MM.1S (cell line): ENCODE measurements around the gene MOXD1.
A peak's percentile ranks its signal among the peaks of the same experiment; 100 is the strongest.

Experiments
- DNase-seq: peaks from one replicate; pipeline ENCODE4 v3.0.0-alpha.2; 2015
- H2AFZ ChIP-seq: fragments of 300-600 bp; sonication (generic); 2 replicates; pipeline ENCODE4 v1.6.0; 2016; ENCODE audit warnings: antibody characterized with exemption, low read length
- H3F3A ChIP-seq: fragments of 300-600 bp; sonication (generic); 2 replicates; pipeline ENCODE4 v1.6.1; 2016; ENCODE audit warnings: mild to moderate bottlenecking, antibody characterized with exemption, low read length, moderate library complexity, mixed read lengths; ENCODE audit not compliant: insufficient read depth
- H3K27ac ChIP-seq: fragments of 300-600 bp; sonication (generic); 2 replicates; pipeline ENCODE4 v1.5.1; 2016; ENCODE audit warnings: mild to moderate bottlenecking, low read length
- H3K27me3 ChIP-seq: fragments of 300-600 bp; sonication (generic); replicated peaks from 2 replicates; pipeline ENCODE4 v1.6.0; 2016; ENCODE audit warnings: low read length; ENCODE audit not compliant: insufficient read depth
- H3K36me3 ChIP-seq: fragments of 300-600 bp; sonication (generic); replicated peaks from 2 replicates; pipeline ENCODE4 v1.6.1; 2016; ENCODE audit warnings: mild to moderate bottlenecking, low read length, mixed read lengths; ENCODE audit not compliant: insufficient read depth
- H3K4me1 ChIP-seq: fragments of 300-600 bp; sonication (generic); 2 replicates; pipeline ENCODE4 v1.6.1; 2016; ENCODE audit warnings: low read length, mixed read lengths
- H3K4me2 ChIP-seq: fragments of 300-600 bp; sonication (generic); 2 replicates; pipeline ENCODE4 v1.6.0; 2016; ENCODE audit warnings: low read depth, low read length
- H3K4me3 ChIP-seq: fragments of 300-600 bp; sonication (generic); 2 replicates; pipeline ENCODE4 v1.5.1; 2016; ENCODE audit warnings: low read length, mixed read lengths
- H3K79me2 ChIP-seq: fragments of 300-600 bp; sonication (generic); 2 replicates; pipeline ENCODE4 v1.6.1; 2016; ENCODE audit warnings: mixed run types, low read length, mixed read lengths
- H3K9ac ChIP-seq: fragments of 300-600 bp; sonication (generic); 2 replicates; pipeline ENCODE4 v1.6.1; 2016; ENCODE audit warnings: low read length, mixed read lengths
- H3K9me2 ChIP-seq: fragments of 300-600 bp; sonication (generic); replicated peaks from 2 replicates; pipeline ENCODE4 v1.6.1; 2016; ENCODE audit warnings: mild to moderate bottlenecking, low read length, mixed read lengths; ENCODE audit not compliant: insufficient read depth
- H3K9me3 ChIP-seq: fragments of 300-600 bp; sonication (generic); replicated peaks from 2 replicates; pipeline ENCODE4 v1.6.1; 2016; ENCODE audit warnings: mild to moderate bottlenecking, low read length, mixed read lengths; ENCODE audit not compliant: insufficient read depth
- H4K20me1 ChIP-seq: fragments of 300-600 bp; sonication (generic); 2 replicates; pipeline ENCODE4 v1.6.1; 2016; ENCODE audit warnings: mild to moderate bottlenecking, low read length, moderate library complexity, mixed read lengths; ENCODE audit not compliant: insufficient read depth
- EZH2 ChIP-seq: fragments of 300-600 bp; sonication (generic); optimal IDR thresholded peaks from 2 replicates; pipeline ENCODE3; 2017; ENCODE audit warnings: low read depth, mild to moderate bottlenecking, antibody characterized with exemption, low read length, mixed read lengths
- EZH2phosphoT487 ChIP-seq: fragments of 300-600 bp; sonication (generic); IDR thresholded peaks from 2 replicates; pipeline ENCODE4 v1.6.1; 2018; ENCODE audit warnings: antibody characterized with exemption, low read length
- TF ChIP-seq, protein P1 (sequence below): fragments of 300-600 bp; sonication (generic); IDR thresholded peaks from 2 replicates; pipeline ENCODE4 v1.5.1; 2016; ENCODE audit warnings: antibody characterized with exemption, low read length, mixed read lengths

MOXD1 gene

DNA sequence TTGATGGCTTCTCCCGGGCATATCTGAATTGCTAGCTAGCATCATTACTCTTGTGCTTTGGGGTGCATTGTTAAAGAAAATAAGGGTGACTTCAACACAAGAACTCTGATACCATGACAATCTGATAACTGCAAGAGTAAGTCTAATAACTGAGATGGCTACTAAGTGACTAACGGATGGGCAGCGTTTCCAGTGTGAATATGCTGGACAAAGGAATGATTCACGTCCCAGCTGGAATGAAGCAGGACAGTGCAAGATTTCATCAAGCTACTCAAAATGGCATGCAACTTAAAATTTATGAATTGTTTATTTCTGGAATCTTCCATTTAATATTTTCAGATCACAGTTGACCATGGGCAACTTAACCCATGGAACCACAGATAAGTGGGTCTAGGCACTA is 31.7 kb downstream of the MOXD1 start:
- Histone ChIP-seq H3K27me3 (no peaks in the 10 kb centered on the region), H3K9me2 (no peaks in the 10 kb centered on the region), H4K20me1 (no peaks in the 10 kb centered on the region), H3K9ac (no peak overlapping the region), H3K4me2 (no peak overlapping the region), H3K9me3 (no peaks in the 10 kb centered on the region), H3K36me3 (no peaks in the 10 kb centered on the region), H3K4me1 (peaks cover 21% of the 10 kb centered on the region), H3K79me2 (no peaks in the 10 kb centered on the region), H3K27ac (no peak overlapping the region), H2AFZ (no peak overlapping the region), H3K4me3 (no peak overlapping the region), H3F3A (peaks cover 16% of the 10 kb centered on the region)
- TF ChIP-seq, protein P1, sequence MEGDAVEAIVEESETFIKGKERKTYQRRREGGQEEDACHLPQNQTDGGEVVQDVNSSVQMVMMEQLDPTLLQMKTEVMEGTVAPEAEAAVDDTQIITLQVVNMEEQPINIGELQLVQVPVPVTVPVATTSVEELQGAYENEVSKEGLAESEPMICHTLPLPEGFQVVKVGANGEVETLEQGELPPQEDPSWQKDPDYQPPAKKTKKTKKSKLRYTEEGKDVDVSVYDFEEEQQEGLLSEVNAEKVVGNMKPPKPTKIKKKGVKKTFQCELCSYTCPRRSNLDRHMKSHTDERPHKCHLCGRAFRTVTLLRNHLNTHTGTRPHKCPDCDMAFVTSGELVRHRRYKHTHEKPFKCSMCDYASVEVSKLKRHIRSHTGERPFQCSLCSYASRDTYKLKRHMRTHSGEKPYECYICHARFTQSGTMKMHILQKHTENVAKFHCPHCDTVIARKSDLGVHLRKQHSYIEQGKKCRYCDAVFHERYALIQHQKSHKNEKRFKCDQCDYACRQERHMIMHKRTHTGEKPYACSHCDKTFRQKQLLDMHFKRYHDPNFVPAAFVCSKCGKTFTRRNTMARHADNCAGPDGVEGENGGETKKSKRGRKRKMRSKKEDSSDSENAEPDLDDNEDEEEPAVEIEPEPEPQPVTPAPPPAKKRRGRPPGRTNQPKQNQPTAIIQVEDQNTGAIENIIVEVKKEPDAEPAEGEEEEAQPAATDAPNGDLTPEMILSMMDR, result no peak
- no peak for TF ChIP-seq EZH2phosphoT487
- no peak for DNase-seq

DNA sequence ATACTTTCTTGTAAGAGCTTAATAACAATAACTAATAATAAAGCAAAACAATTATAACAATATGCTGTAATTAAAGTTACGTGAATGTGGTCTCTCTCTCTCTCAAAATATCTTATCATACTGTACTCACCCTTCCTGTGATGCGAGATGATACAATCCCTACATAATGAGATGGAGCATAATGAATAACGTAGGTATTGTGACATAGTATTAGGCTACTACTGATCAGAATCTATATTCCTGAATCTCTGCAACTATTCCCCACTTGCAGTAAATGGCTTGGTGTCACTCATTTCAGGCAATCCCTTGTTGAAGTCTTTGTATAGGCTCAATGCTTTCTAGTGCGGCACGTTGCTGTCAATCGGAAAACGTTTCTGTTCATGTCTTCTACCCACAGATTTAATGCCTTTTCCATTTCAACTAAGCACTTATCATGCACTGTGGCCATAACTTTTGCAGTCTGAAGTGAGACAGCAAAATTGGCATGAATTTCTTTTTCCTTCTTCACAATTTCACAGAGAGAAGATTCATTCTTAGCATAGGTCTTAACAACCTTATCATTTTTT is 32.3 kb downstream of the MOXD1 start:
- H3K9ac ChIP-seq, result no peak overlapping the region
- no peak overlapping the region for H3K4me2 ChIP-seq
- no peak overlapping the region for H3K4me3 ChIP-seq
- H3K79me2 ChIP-seq, result no peaks in the 10 kb centered on the region
- H3K27ac ChIP-seq, result no peak overlapping the region
- TF ChIP-seq EZH2phosphoT487, result no peak
- no peak for TF ChIP-seq EZH2
- TF ChIP-seq, protein P1, result no peak
- no peaks in the 10 kb centered on the region for H4K20me1 ChIP-seq
- no peaks in the 10 kb centered on the region for H3K36me3 ChIP-seq
- H3K9me3 ChIP-seq, result no peaks in the 10 kb centered on the region
- no peaks in the 10 kb centered on the region for H3K27me3 ChIP-seq
- H3K4me1 ChIP-seq, result peaks cover 26% of the 10 kb centered on the region
- no peaks in the 10 kb centered on the region for H3K9me2 ChIP-seq
- DNase-seq, result no peak
- H2AFZ ChIP-seq, result no peak overlapping the region
- peaks cover 16% of the 10 kb centered on the region for H3F3A ChIP-seq

DNA sequence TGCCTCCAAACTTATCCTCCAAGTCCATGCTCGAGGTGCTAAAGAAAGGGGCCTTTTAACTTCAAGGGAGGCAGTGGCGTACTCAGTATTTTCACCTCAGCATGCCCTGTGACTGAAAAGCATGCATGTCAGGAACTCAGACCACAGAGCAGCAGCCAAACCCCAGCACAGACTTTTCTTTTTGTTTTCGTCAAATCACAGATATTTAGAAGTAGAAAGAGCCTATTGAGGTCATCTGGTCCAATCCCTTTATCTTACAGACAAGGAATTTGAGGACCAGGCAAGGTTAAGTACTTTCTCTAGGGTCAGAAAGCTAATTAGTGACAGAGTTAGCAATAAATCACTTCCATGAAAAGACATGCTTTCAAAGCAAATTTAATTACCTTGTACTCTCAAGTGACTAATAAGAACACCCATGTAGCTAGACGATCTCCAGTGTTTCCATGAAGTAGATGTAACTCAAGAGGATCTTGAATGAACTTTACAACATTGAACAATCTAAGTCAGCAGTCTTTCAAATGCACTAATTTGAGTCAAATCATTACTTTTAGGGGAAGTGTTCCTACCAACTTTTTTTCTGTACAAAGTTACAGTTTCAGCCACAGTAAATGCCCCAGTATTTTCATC is 35.9 kb downstream of the MOXD1 start:
- TF ChIP-seq, protein P1, result no peak
- TF ChIP-seq EZH2, result no peak
- TF ChIP-seq EZH2phosphoT487, result no peak
- no peaks in the 10 kb centered on the region for H4K20me1 ChIP-seq
- no peaks in the 10 kb centered on the region for H3K9me2 ChIP-seq
- peak; percentile 77 for DNase-seq
- peak overlapping the region; percentile 0; the same call in 1 of the 2 replicates for H3K9ac ChIP-seq
- no peaks in the 10 kb centered on the region for H3K9me3 ChIP-seq
- H3F3A ChIP-seq, result peaks cover 16% of the 10 kb centered on the region
- H3K36me3 ChIP-seq, result no peaks in the 10 kb centered on the region
- peak overlapping the region; percentile 6; the same call in 1 of the 2 replicates for H3K4me3 ChIP-seq
- no peaks in the 10 kb centered on the region for H3K27me3 ChIP-seq
- peak overlapping the region; percentile 57 for H3K4me2 ChIP-seq
- H3K27ac ChIP-seq, result peak overlapping the region; percentile 79; the same call in 1 of the 2 replicates
- peaks cover 33% of the 10 kb centered on the region for H3K4me1 ChIP-seq
- H3K79me2 ChIP-seq, result no peaks in the 10 kb centered on the region
- peak overlapping the region; percentile 27; the same call in 1 of the 2 replicates for H2AFZ ChIP-seq
